Choroid plexus epithelial cell (primary cell): ENCODE measurements around the gene ZMIZ1.

ENCODE experiments used
- DNase-seq: peaks from one replicate; pipeline ENCODE4 v3.0.0-alpha.2; 2010; ENCODE audit warnings: low read depth
- H3K4me3 ChIP-seq: 2 replicates; pipeline ENCODE4 v1.5.1; 2011; ENCODE audit warnings: low read depth, mild to moderate bottlenecking, control low read depth, low read length, moderate library complexity
- CTCF ChIP-seq: conservative IDR thresholded peaks from 2 replicates; pipeline ENCODE4 v1.5.1; 2011; ENCODE audit warnings: low read depth, mild to moderate bottlenecking, control low read depth, inconsistent platforms, low read length, moderate library complexity

ZMIZ1 gene

GRCh38 chr10:79310200-79310865 lies 241.6 kb downstream of the ZMIZ1 start:
- no peak for TF ChIP-seq CTCF

GRCh38 chr10:79310911-79311573 lies 242.3 kb downstream of the ZMIZ1 start:
- no peak for TF ChIP-seq CTCF
- no peak overlapping the region for H3K4me3 ChIP-seq
- DNase-seq = no peak

More at GRCh38 chr10:79310200-79310865, 241.6 kb downstream of the ZMIZ1 start:
- DNase-seq = no peak
- no peak overlapping the region for H3K4me3 ChIP-seq

- H3K4me3 ChIP-seq = no peak overlapping the region
- no peak for TF ChIP-seq CTCF
- DNase-seq = no peak
These were observed 243.0 kb downstream of the ZMIZ1 start for GRCh38 chr10:79311581-79312407.

- DNase-seq = no peak
- H3K4me3 ChIP-seq = no peak overlapping the region
- TF ChIP-seq CTCF = no peak
These were observed 243.9 kb downstream of the ZMIZ1 start for GRCh38 chr10:79312601-79313187.

GRCh38 chr10:79313320-79313719 lies 244.6 kb downstream of the ZMIZ1 start:
- DNase-seq = no peak
- TF ChIP-seq CTCF = no peak
- H3K4me3 ChIP-seq = no peak overlapping the region

- TF ChIP-seq CTCF = no peak
- H3K4me3 ChIP-seq = no peak overlapping the region
- no peak for DNase-seq
These were observed 245.2 kb downstream of the ZMIZ1 start for GRCh38 chr10:79313911-79314439.
